Activated naive CD8-positive, alpha-beta T cell treated with anti-CD3 and anti-CD28 coated beads, Interleukin-2, amount 50 U/mL, for 24 hours (primary cell): ENCODE measurements around the gene FN3K.
A peak's percentile ranks its signal among the peaks of the same experiment; 100 is the strongest.

Experiments
- ATAC-seq: fragments of 150-1000 bp; cut with Tn5 transposase; one replicate; pipeline ENCODE4 v1.10.0; 2021
- DNase-seq: peaks from one replicate; pipeline ENCODE4 v3.0.0; 2021
- H3K27ac Mint-ChIP-seq: one replicate; pipeline ENCODE4 v1.8.0; 2021; ENCODE audit warnings: mild to moderate bottlenecking, mixed read lengths
- H3K27me3 Mint-ChIP-seq: one replicate; pipeline ENCODE4 v1.8.0; 2021; ENCODE audit warnings: mixed read lengths
- H3K36me3 Mint-ChIP-seq: one replicate; pipeline ENCODE4 v1.8.0; 2021; ENCODE audit warnings: low read depth, mixed read lengths
- H3K4me1 Mint-ChIP-seq: one replicate; pipeline ENCODE4 v1.8.0; 2021; ENCODE audit warnings: mixed read lengths
- H3K4me3 Mint-ChIP-seq: one replicate; pipeline ENCODE4 v1.8.0; 2021; ENCODE audit warnings: mild to moderate bottlenecking, moderate library complexity, mixed read lengths
- H3K9me3 Mint-ChIP-seq: one replicate; pipeline ENCODE4 v1.8.0; 2021; ENCODE audit warnings: mixed read lengths

Gene FN3K

GRCh38 chr17:82698065-82698973 is 37.1 kb upstream of the FN3K start, which contains the start of gene RAB40B:
TSS of gene RAB40B (minus strand) at chr17:82698698. CDS start at chr17:82698596, 102 bp downstream.
- peak within 1 kb of the TSS; percentile 75 for H3K4me3 Mint-ChIP-seq
- no peaks in the 10 kb centered on the region for H3K27me3 Mint-ChIP-seq
- peak within 1 kb of the TSS; percentile 72 for H3K27ac Mint-ChIP-seq
- peaks cover 7% of the 10 kb centered on the region for H3K4me1 Mint-ChIP-seq
- peaks cover 7% of the 10 kb centered on the region for H3K36me3 Mint-ChIP-seq
- peaks cover 7% of the 10 kb centered on the region for H3K9me3 Mint-ChIP-seq
- ATAC-seq: peak; percentile 98
- DNase-seq: peak; percentile 97

- Mint-ChIP-seq H3K4me3 (peak overlapping the region; percentile 75), H3K9me3 (peaks cover 7% of the 10 kb centered on the region), H3K27ac (peak overlapping the region; percentile 72), H3K4me1 (peaks cover 7% of the 10 kb centered on the region), H3K36me3 (peaks cover 7% of the 10 kb centered on the region), H3K27me3 (no peaks in the 10 kb centered on the region)
- no peak for DNase-seq
- ATAC-seq: no peak
These were observed 36.4 kb upstream of the FN3K start for GRCh38 chr17:82698974-82699442.

- ATAC-seq: no peak
- H3K9me3 Mint-ChIP-seq: peaks cover 4% of the 10 kb centered on the region
- no peak overlapping the region for H3K27ac Mint-ChIP-seq
- peaks cover 7% of the 10 kb centered on the region for H3K4me1 Mint-ChIP-seq
- H3K36me3 Mint-ChIP-seq: peaks cover 3% of the 10 kb centered on the region
- no peak for DNase-seq
- peak overlapping the region; percentile 75 for H3K4me3 Mint-ChIP-seq
- no peaks in the 10 kb centered on the region for H3K27me3 Mint-ChIP-seq
These were observed 35.9 kb upstream of the FN3K start for GRCh38 chr17:82699551-82699950.

DNA sequence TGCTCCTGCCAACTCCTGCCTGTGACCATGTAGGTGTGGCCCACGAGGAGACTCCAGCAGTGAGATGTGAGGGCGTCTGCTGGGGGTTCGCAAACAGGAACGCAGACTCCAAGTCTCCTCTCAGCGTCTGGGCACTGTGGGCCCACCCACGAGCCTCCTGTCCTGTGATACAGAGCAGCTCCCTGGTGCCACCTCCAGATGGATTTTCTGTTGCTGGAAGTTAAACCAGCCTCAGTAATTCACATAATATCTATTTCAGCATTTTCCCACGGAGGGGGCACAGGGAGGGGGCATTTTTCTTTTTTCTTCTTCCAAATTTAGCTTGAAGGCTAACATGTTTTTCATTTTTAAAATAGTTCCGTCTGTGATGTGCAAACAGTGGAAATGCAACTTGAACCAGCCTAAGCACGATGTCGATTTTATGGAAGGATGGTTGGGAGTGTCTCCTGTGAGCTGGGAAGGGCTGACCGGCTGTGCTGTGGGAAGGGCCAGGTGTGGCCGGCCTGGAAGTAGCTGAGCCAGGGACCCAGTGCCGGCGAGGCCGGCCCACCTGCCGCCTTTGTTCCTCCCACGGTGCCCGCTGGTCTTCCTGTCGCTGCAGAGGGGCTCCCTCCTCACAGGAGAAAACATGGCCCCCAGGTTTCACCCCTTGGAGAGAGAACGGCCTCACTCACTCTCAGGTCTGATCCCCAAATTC is 33.0 kb upstream of the FN3K start:
- H3K36me3 Mint-ChIP-seq: no peaks in the 10 kb centered on the region
- peaks cover 4% of the 10 kb centered on the region for H3K4me1 Mint-ChIP-seq
- ATAC-seq (no peak), DNase-seq (no peak)
- no peaks in the 10 kb centered on the region for H3K9me3 Mint-ChIP-seq
- no peak overlapping the region for H3K27ac Mint-ChIP-seq
- H3K27me3 Mint-ChIP-seq: no peaks in the 10 kb centered on the region
- H3K4me3 Mint-ChIP-seq: no peak overlapping the region

- no peak for ATAC-seq
- no peak overlapping the region for H3K4me3 Mint-ChIP-seq
- H3K27me3 Mint-ChIP-seq: no peaks in the 10 kb centered on the region
- H3K27ac Mint-ChIP-seq: no peak overlapping the region
- DNase-seq: no peak
- no peaks in the 10 kb centered on the region for H3K9me3 Mint-ChIP-seq
- peaks cover 11% of the 10 kb centered on the region for H3K4me1 Mint-ChIP-seq
- H3K36me3 Mint-ChIP-seq: no peaks in the 10 kb centered on the region
These were observed 32.2 kb upstream of the FN3K start for GRCh38 chr17:82703036-82703745.

- Mint-ChIP-seq H3K9me3 (no peaks in the 10 kb centered on the region), H3K27me3 (no peaks in the 10 kb centered on the region), H3K4me3 (no peak overlapping the region), H3K36me3 (no peaks in the 10 kb centered on the region), H3K4me1 (peaks cover 9% of the 10 kb centered on the region), H3K27ac (no peak overlapping the region)
- ATAC-seq (no peak), DNase-seq (no peak)
These were observed 31.2 kb upstream of the FN3K start for GRCh38 chr17:82703935-82704865.

- Mint-ChIP-seq H3K9me3 (no peaks in the 10 kb centered on the region), H3K36me3 (no peaks in the 10 kb centered on the region), H3K4me3 (no peak overlapping the region), H3K27ac (no peak overlapping the region), H3K27me3 (no peaks in the 10 kb centered on the region), H3K4me1 (peaks cover 6% of the 10 kb centered on the region)
- ATAC-seq (no peak), DNase-seq (no peak)
These were observed 30.5 kb upstream of the FN3K start for GRCh38 chr17:82704886-82705285.

DNA sequence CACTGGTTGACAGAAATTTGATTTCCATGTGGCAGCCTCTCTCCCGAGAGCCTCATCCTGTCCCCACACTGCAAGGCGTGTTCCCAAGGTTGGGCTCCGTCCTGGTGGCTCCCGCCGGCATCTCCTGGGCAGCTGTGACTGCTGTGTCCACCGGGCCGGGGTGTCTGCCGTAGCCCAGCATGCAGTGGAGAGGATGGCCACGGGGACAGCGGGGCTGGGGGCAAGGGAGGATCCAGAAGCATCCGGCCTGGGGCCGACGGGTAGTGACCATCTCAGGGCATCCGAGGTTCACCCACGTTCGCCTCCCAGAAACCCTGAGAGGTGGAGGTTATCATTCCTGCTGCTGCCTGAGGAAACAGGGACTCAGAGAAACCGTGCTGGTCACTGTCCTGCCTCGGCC is 29.7 kb upstream of the FN3K start:
- Mint-ChIP-seq H3K36me3 (no peaks in the 10 kb centered on the region), H3K4me3 (no peak overlapping the region), H3K27ac (no peak overlapping the region), H3K4me1 (peaks cover 6% of the 10 kb centered on the region), H3K27me3 (no peaks in the 10 kb centered on the region), H3K9me3 (no peaks in the 10 kb centered on the region)
- no peak for ATAC-seq
- no peak for DNase-seq

DNA sequence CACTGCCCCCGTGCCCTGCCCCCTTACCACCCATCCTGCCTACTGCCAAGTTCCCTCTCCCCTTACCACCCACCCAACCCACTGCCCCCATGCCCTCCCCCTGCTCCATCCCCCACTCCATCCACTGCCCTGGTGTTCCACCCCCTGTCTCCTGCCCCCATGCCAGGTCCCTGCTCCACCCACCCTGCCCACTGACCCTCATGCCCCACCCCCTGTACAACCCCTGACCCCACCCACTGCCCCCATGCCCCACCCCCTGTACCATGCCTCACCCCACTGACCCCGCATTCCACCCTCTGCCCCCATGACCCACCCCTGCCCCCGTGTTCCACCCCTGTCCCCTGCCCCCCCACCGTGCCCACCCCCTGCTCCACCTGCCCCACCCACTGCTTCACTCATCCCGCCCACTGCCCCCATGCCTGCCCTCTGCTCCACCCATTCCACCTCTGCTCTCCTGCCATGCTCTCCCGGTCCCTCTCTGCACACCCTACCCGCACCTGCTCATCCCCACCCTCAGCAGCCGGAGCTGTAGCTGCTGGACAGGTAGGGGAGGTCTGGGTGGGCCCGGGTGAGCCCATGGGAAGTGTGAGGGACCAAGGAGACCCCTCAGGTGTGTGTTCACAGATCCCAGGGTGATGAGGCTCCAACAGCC is 26.3 kb upstream of the FN3K start:
- Mint-ChIP-seq H3K36me3 (no peaks in the 10 kb centered on the region), H3K27me3 (no peaks in the 10 kb centered on the region), H3K4me3 (no peak overlapping the region), H3K27ac (no peak overlapping the region), H3K9me3 (no peaks in the 10 kb centered on the region), H3K4me1 (peaks cover 6% of the 10 kb centered on the region)
- DNase-seq (no peak), ATAC-seq (no peak)

GRCh38 chr17:82709676-82710498 is 25.5 kb upstream of the FN3K start:
- H3K4me3 Mint-ChIP-seq: no peak overlapping the region
- peaks cover 6% of the 10 kb centered on the region for H3K4me1 Mint-ChIP-seq
- H3K9me3 Mint-ChIP-seq: no peaks in the 10 kb centered on the region
- ATAC-seq (no peak), DNase-seq (no peak)
- no peaks in the 10 kb centered on the region for H3K27me3 Mint-ChIP-seq
- no peak overlapping the region for H3K27ac Mint-ChIP-seq
- no peaks in the 10 kb centered on the region for H3K36me3 Mint-ChIP-seq

- no peak for DNase-seq
- H3K27ac Mint-ChIP-seq: no peak overlapping the region
- no peaks in the 10 kb centered on the region for H3K27me3 Mint-ChIP-seq
- H3K4me1 Mint-ChIP-seq: peaks cover 7% of the 10 kb centered on the region
- no peaks in the 10 kb centered on the region for H3K36me3 Mint-ChIP-seq
- H3K9me3 Mint-ChIP-seq: no peaks in the 10 kb centered on the region
- H3K4me3 Mint-ChIP-seq: no peak overlapping the region
- no peak for ATAC-seq
These were observed 24.7 kb upstream of the FN3K start for GRCh38 chr17:82710499-82711232.

- H3K27ac Mint-ChIP-seq: no peak overlapping the region
- H3K27me3 Mint-ChIP-seq: no peaks in the 10 kb centered on the region
- peaks cover 1% of the 10 kb centered on the region for H3K36me3 Mint-ChIP-seq
- ATAC-seq (no peak), DNase-seq (no peak)
- no peak overlapping the region for H3K4me3 Mint-ChIP-seq
- peaks cover 18% of the 10 kb centered on the region for H3K4me1 Mint-ChIP-seq
- no peaks in the 10 kb centered on the region for H3K9me3 Mint-ChIP-seq
These were observed 22.2 kb upstream of the FN3K start for GRCh38 chr17:82713071-82713723.
